GM15510 (cell line): ENCODE results near the gene CDKAL1.

Experiments used
- POLR2A ChIP-seq: IDR thresholded peaks from 3 replicates; pipeline ENCODE4 v1.6.1; 2011; ENCODE audit warnings: borderline replicate concordance; ENCODE audit not compliant: insufficient read length; ENCODE audit errors: extremely low read depth

CDKAL1 gene

DNA sequence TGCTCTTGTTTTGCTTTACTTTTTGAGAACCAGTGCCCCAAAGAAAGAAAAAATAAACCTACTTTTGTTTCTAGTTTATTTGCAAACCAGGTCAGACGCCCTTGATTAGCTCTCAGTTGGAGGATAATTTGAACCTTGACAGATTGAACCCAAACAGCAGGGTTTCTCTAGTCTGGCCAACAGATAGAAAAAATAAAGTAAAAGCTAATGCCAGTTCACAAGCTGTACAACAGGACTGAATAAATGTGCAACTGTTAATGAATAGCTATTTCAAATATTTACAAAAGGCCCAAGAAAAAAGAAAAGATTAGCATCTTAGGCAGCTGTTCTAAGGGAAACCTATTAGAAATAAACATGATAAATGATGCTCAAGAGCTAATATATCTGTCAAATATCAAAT lies 331.8 kb downstream of the CDKAL1 start:
- TF ChIP-seq POLR2A = no peak

DNA sequence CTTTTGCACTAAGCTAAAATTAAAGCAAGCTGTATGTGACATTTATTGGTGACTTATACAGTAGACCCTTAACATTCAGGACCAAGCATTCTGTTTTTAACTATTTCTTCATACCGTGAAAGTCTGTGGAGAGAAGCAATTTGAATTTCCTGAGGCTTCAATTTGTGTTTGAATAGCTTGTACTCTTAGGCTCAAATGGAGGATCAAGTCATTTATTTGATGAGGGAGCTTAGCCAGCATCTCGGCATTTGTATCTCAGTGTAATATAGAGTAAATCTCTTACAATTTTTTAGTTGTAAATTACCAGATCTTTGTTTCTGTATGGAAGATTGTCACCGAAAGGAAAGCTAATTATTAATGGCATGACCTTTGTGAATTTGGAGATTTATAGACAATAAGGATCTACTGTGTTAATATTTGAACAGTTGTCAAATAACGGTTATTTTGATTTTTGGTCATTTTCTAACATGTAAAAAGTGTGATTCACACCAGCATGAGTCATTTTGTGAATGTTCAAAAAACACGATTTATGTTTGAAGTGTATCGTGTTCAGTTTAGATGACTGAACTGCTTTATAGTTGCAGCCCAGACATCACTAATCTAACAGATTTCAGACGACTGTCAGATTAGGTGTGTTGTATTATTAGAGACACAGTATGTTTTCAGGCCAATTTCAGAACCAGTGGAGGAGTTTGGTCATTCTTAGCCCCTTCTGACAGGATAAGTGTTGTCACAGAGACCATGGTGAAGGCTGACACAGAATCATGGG lies 332.9 kb downstream of the CDKAL1 start:
- TF ChIP-seq POLR2A = no peak

- no peak for TF ChIP-seq POLR2A
These were observed 334.3 kb downstream of the CDKAL1 start for GRCh38 chr6:20868397-20869096.

DNA sequence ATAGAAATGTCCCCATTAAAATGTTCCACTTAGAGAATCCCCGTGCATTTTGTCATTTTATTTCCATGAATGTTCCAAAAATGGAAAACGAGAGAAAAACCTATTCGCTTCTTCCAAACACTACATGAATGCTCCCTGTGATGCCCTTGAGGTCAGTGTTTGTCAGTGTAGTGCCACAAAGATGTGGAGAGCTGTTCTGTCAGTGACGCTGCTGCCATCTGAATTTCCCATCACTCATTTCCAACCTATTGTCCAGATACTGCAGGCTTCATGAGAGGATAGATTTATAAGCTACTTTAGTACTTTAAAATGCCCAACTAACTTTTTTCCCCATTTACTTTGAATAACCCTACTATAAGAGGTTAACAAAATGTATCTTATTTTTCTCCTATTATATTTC lies 335.8 kb downstream of the CDKAL1 start:
- no peak for TF ChIP-seq POLR2A

DNA sequence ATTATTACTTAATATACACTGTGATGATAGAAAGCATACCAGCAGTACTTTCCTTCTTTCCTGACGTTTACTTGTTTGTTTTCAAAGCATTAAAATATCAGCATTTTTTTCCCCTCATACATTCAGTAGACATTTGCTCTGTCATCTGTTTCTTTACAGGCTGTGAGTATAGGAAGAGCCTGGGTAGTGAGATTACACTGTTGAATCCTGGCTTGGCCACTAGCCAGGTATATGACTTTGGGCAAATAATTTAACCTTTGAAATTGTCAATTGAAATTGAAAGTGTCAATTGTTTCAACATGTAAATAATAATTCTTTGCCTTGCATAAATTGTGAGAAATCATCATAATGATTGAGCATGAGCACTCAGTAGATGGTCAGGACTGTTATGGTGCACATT lies 336.2 kb downstream of the CDKAL1 start:
- TF ChIP-seq POLR2A = no peak

DNA sequence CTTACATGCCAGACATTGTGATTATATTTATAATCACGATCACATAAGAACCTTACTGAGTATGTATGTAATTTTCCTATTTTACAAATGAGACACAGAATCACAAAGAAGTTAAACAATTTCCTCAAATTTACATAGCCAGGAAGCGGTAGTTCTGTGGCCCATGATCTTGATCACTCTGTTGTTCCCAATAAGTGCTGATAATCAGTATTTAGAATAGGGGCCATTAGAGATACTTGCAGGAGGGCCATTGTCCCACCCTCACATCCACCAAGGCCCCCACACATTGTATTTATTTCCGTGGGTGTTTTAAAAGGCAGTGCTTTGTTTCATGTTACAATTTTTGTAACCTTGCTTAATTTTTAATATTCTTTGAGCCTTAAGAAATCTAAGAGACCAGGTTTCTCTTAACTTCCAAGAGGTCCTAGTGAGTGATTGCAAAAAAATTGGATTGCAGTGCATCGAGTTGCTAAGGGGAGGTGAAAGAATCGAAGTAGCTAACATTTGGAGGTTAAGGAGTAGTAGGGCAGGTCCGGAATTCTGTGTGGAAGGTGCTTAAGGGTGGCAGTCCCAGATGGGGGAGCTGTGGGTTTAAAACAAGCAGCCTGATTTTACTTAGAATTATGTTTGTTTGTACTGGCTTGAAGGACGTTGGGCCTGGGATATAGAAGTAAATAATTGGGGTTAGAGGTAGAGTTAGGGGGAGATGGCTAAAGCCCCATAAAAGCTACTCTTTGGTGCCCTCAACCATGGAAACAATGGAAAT lies 339.4 kb downstream of the CDKAL1 start:
- TF ChIP-seq POLR2A = no peak

GRCh38 chr6:20875369-20875963 lies 341.2 kb downstream of the CDKAL1 start:
- no peak for TF ChIP-seq POLR2A

- no peak for TF ChIP-seq POLR2A
These were observed 341.8 kb downstream of the CDKAL1 start for GRCh38 chr6:20876036-20876435.

DNA sequence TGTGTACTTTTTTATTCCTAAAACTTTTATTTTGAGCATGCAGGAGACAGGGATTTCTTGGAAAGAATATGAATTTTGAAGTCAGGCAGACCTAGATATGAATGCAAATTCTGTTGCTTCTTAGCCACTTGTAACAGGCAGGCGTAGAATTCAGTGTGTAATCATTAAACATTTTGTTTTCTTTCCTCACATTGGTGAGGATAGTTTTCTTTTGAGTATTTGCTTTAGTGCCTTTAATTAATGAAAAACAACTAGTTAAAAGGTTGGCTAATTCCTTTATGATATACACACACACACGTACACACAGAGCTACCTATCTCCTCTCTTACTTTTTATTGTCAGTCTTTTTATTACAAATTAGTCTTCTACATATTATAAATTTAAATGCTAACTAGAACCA lies 342.3 kb downstream of the CDKAL1 start:
- no peak for TF ChIP-seq POLR2A

- TF ChIP-seq POLR2A = no peak
These were observed 343.0 kb downstream of the CDKAL1 start for GRCh38 chr6:20877008-20877937.

GRCh38 chr6:20879121-20879520 lies 344.9 kb downstream of the CDKAL1 start:
- no peak for TF ChIP-seq POLR2A

DNA sequence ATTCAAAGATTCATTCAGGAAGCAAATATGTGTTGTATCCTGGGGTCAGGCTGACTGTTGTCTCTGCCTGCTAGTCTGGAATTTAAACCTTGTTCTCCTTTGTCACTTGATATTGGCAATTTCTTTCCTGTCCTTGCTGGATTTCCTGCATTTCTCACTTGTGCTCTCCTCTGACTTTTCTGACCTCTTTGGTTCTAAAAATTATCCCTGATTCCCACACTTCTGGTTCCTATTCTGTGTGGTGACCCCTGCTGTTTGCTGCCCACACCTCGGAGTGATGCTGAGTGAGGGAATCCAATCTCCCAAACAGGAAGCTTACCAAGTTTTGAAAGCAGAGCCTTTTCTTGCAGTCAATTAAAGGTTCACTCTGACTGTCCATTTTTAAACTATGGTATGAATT lies 345.3 kb downstream of the CDKAL1 start:
- no peak for TF ChIP-seq POLR2A

GRCh38 chr6:20881365-20881764 lies 347.1 kb downstream of the CDKAL1 start:
- no peak for TF ChIP-seq POLR2A

- TF ChIP-seq POLR2A = no peak
These were observed 347.8 kb downstream of the CDKAL1 start for GRCh38 chr6:20882014-20882413.

GRCh38 chr6:20885076-20885475 lies 350.8 kb downstream of the CDKAL1 start:
- no peak for TF ChIP-seq POLR2A

DNA sequence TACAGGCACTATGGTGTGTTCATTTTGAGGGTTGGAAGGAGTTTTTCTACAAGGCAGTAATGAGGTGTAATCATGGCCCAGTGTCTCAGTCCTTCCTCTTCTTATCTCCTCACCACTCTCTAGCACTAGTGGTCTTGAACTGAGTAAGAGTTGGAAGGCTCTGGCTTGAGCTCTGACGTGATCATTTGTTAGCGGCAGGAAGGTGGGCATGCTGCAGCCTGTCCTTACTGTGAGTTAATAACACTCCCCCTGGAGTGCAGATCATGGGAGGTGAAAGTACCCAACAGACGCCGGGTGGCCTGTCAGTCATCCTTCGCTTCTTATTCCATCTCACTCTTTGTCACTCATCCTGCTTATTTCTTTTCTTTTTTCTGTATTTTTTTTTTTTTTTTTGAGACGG lies 356.9 kb downstream of the CDKAL1 start:
- TF ChIP-seq POLR2A = no peak
